Vagina (tissue), 2 donors: ENCODE data around the gene FDPS.

Experiments used
- POLR2A ChIP-seq, 2 donors: fragments of 450-650 bp; IDR thresholded peaks; one replicate each; pipeline ENCODE4 v1.6.1; 2017; ENCODE audit warnings: antibody characterized with exemption in 2 of 2, mild to moderate bottlenecking in 2 of 2, moderate library complexity in 2 of 2
- TF ChIP-seq, protein P1 (sequence below), 3 experiments: fragments of 450-650 bp in 2 of 3; fragments of 200-600 bp in 1 of 3; sonication (generic) in 1 of 3; IDR thresholded peaks; one replicate each; pipeline ENCODE4 v1.5.1; 2017 to 2019; ENCODE audit warnings: antibody characterized with exemption in 3 of 3, mild to moderate bottlenecking in 2 of 3, moderate library complexity in 2 of 3

DNA sequence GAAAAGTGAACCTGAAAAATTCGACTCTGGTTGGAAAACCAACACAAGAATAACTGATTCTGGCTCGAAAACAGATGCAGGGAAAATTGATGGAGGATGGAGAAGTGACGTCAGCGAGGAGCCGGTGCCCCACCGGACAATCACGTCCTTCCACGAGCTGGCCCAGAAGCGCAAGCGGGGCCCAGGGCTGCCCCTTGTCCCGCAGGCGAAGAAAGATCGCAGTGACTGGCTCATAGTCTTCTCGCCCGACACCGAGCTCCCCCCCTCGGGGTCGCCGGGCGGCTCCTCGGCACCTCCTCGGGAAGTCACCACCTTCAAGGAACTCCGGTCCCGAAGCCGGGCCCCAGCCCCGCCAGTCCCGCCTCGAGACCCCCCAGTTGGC, 13.9 kb downstream of the FDPS start:
- TF ChIP-seq, protein P1, sequence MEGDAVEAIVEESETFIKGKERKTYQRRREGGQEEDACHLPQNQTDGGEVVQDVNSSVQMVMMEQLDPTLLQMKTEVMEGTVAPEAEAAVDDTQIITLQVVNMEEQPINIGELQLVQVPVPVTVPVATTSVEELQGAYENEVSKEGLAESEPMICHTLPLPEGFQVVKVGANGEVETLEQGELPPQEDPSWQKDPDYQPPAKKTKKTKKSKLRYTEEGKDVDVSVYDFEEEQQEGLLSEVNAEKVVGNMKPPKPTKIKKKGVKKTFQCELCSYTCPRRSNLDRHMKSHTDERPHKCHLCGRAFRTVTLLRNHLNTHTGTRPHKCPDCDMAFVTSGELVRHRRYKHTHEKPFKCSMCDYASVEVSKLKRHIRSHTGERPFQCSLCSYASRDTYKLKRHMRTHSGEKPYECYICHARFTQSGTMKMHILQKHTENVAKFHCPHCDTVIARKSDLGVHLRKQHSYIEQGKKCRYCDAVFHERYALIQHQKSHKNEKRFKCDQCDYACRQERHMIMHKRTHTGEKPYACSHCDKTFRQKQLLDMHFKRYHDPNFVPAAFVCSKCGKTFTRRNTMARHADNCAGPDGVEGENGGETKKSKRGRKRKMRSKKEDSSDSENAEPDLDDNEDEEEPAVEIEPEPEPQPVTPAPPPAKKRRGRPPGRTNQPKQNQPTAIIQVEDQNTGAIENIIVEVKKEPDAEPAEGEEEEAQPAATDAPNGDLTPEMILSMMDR (IDR thresholded peaks at IDR 0.05): no peak
- no peak for TF ChIP-seq POLR2A (IDR thresholded peaks at IDR 0.05)
